Stimulated activated naive CD8-positive, alpha-beta T cell treated with anti-CD3 and anti-CD28 coated beads, Interleukin-15, amount 100 ng/mL, for 72 hours (primary cell): ENCODE measurements around the gene ITGA11.
"Not testable (repeated sequence)": the region's sequence is repeated elsewhere in the genome, so short reads cannot be mapped to it uniquely, and the experiment has no call there.

ENCODE experiments used
- ATAC-seq: fragments of 150-1000 bp; cut with Tn5 transposase; 2 replicates; pipeline ENCODE4 v1.10.0; 2021; ENCODE audit warnings: mild to moderate bottlenecking, moderate library complexity
- DNase-seq, 2 donors: peaks; one replicate each; pipeline ENCODE4 v3.0.0; 2021 to 2022
- H3K27ac Mint-ChIP-seq, 2 donors: one replicate each; pipeline ENCODE4 v1.8.0; 2022; ENCODE audit warnings: mild to moderate bottlenecking in 2 of 2, mixed read lengths in 2 of 2, moderate library complexity in 2 of 2
- H3K27me3 Mint-ChIP-seq: one replicate; pipeline ENCODE4 v1.8.0; 2022; ENCODE audit warnings: mixed read lengths
- H3K4me1 Mint-ChIP-seq: one replicate; pipeline ENCODE4 v1.8.0; 2022; ENCODE audit warnings: mild to moderate bottlenecking, mixed read lengths
- H3K4me3 Mint-ChIP-seq, 2 donors: one replicate each; pipeline ENCODE4 v1.8.0; 2022; ENCODE audit warnings: mild to moderate bottlenecking in 2 of 2, mixed read lengths in 2 of 2, moderate library complexity in 1 of 2
- H3K9me3 Mint-ChIP-seq, 2 donors: one replicate each; pipeline ENCODE4 v1.8.0; 2022; ENCODE audit warnings: mixed read lengths in 2 of 2

The ITGA11 gene

GRCh38 chr15:68400066-68400456 is 31.9 kb downstream of the ITGA11 start:
- Mint-ChIP-seq H3K4me1 (peaks cover 5% of the 10 kb centered on the region), H3K27ac (no peak overlapping the region), H3K9me3 (peaks cover 0 to 26% of the 10 kb centered on the region in 2 donors), H3K27me3 (peaks cover 3% of the 10 kb centered on the region), H3K4me3 (no peak overlapping the region)
- DNase-seq: no peak
- no peak for ATAC-seq

- peaks cover 0 to 26% of the 10 kb centered on the region in 2 donors for H3K9me3 Mint-ChIP-seq
- H3K4me1 Mint-ChIP-seq: peaks cover 5% of the 10 kb centered on the region
- no peak overlapping the region for H3K27ac Mint-ChIP-seq
- ATAC-seq (peak; percentile 62), DNase-seq (no peak)
- H3K4me3 Mint-ChIP-seq: no peak overlapping the region
- peaks cover 10% of the 10 kb centered on the region for H3K27me3 Mint-ChIP-seq
Observed at GRCh38 chr15:68399096-68400065, 32.6 kb downstream of the ITGA11 start.

GRCh38 chr15:68397999-68398398 is 34.0 kb downstream of the ITGA11 start:
- Mint-ChIP-seq H3K9me3 (peaks cover 0 to 13% of the 10 kb centered on the region in 2 donors), H3K27me3 (peaks cover 20% of the 10 kb centered on the region)
- not testable (repeated sequence) for H3K27ac Mint-ChIP-seq, H3K4me3 Mint-ChIP-seq, DNase-seq, ATAC-seq, H3K4me1 Mint-ChIP-seq

- ATAC-seq (no peak), DNase-seq (no peak)
- no peak overlapping the region for H3K27ac Mint-ChIP-seq
- H3K4me3 Mint-ChIP-seq: no peak overlapping the region
- peaks cover 5% of the 10 kb centered on the region for H3K4me1 Mint-ChIP-seq
- peaks cover 39% of the 10 kb centered on the region for H3K27me3 Mint-ChIP-seq
- H3K9me3 Mint-ChIP-seq: no peaks in the 10 kb centered on the region
Observed at GRCh38 chr15:68396068-68396467, 35.9 kb downstream of the ITGA11 start.

- Mint-ChIP-seq H3K4me3 (no peak overlapping the region), H3K27ac (no peak overlapping the region), H3K9me3 (no peaks in the 10 kb centered on the region), H3K4me1 (peaks cover 9% of the 10 kb centered on the region), H3K27me3 (peaks cover 40% of the 10 kb centered on the region)
- no peak for ATAC-seq
- DNase-seq: no peak
Observed at GRCh38 chr15:68391121-68391520, 40.8 kb downstream of the ITGA11 start.

- ATAC-seq: peak; percentile 74
- peaks cover 9% of the 10 kb centered on the region for H3K4me1 Mint-ChIP-seq
- peaks cover 38% of the 10 kb centered on the region for H3K27me3 Mint-ChIP-seq
- peak in 1 of 2 donors; percentile 17 for DNase-seq
- H3K27ac Mint-ChIP-seq: no peak overlapping the region
- H3K9me3 Mint-ChIP-seq: no peaks in the 10 kb centered on the region
- H3K4me3 Mint-ChIP-seq: no peak overlapping the region
Observed at GRCh38 chr15:68389936-68390817, 41.8 kb downstream of the ITGA11 start.

- peaks cover 31% of the 10 kb centered on the region for H3K27me3 Mint-ChIP-seq
- DNase-seq (no peak), ATAC-seq (no peak)
- H3K9me3 Mint-ChIP-seq: no peaks in the 10 kb centered on the region
- H3K4me3 Mint-ChIP-seq: no peak overlapping the region
- H3K4me1 Mint-ChIP-seq: peaks cover 9% of the 10 kb centered on the region
- H3K27ac Mint-ChIP-seq: no peak overlapping the region
Observed at GRCh38 chr15:68389041-68389930, 42.7 kb downstream of the ITGA11 start.

- DNase-seq (no peak), ATAC-seq (no peak)
- H3K27ac Mint-ChIP-seq: no peak overlapping the region
- no peak overlapping the region for H3K4me3 Mint-ChIP-seq
- no peaks in the 10 kb centered on the region for H3K9me3 Mint-ChIP-seq
- H3K27me3 Mint-ChIP-seq: peaks cover 16% of the 10 kb centered on the region
- H3K4me1 Mint-ChIP-seq: peaks cover 9% of the 10 kb centered on the region
Observed at GRCh38 chr15:68387381-68388143, 44.4 kb downstream of the ITGA11 start.

GRCh38 chr15:68386587-68387288 is 45.2 kb downstream of the ITGA11 start:
- no peak for DNase-seq
- H3K4me3 Mint-ChIP-seq: no peak overlapping the region
- H3K27me3 Mint-ChIP-seq: peaks cover 8% of the 10 kb centered on the region
- no peaks in the 10 kb centered on the region for H3K9me3 Mint-ChIP-seq
- no peak for ATAC-seq
- peaks cover 9% of the 10 kb centered on the region for H3K4me1 Mint-ChIP-seq
- H3K27ac Mint-ChIP-seq: no peak overlapping the region

GRCh38 chr15:68385671-68386586 is 46.0 kb downstream of the ITGA11 start:
- Mint-ChIP-seq H3K9me3 (no peaks in the 10 kb centered on the region), H3K4me3 (no peak overlapping the region), H3K27me3 (no peaks in the 10 kb centered on the region), H3K4me1 (peaks cover 9% of the 10 kb centered on the region), H3K27ac (no peak overlapping the region)
- ATAC-seq (no peak), DNase-seq (no peak)

- no peak for DNase-seq
- H3K9me3 Mint-ChIP-seq: no peaks in the 10 kb centered on the region
- no peaks in the 10 kb centered on the region for H3K27me3 Mint-ChIP-seq
- H3K27ac Mint-ChIP-seq: peak overlapping the region in 1 of 2 donors; percentile 42
- peaks cover 3% of the 10 kb centered on the region for H3K4me1 Mint-ChIP-seq
- no peak overlapping the region for H3K4me3 Mint-ChIP-seq
- ATAC-seq: no peak
Observed at GRCh38 chr15:68385240-68385561, 46.8 kb downstream of the ITGA11 start.

GRCh38 chr15:68384451-68385239 is 47.3 kb downstream of the ITGA11 start:
- no peak for DNase-seq

More at GRCh38 chr15:68384451-68385239, 47.3 kb downstream of the ITGA11 start:
- Mint-ChIP-seq H3K4me1 (peaks cover 5% of the 10 kb centered on the region), H3K9me3 (no peaks in the 10 kb centered on the region), H3K4me3 (no peak overlapping the region), H3K27ac (peak overlapping the region in 1 of 2 donors; percentile 42), H3K27me3 (no peaks in the 10 kb centered on the region)
- ATAC-seq: no peak
